OCI-LY3 (cell line): ENCODE results near the gene MAGED4.
"Not testable (repeated sequence)": the region's sequence is repeated elsewhere in the genome, so short reads cannot be mapped to it uniquely, and the experiment has no call there.

Experiments used
- H2AFZ ChIP-seq: fragments of 200-600, 300-600 bp; shearing (Covaris generic); 2 replicates; pipeline ENCODE4 v1.6.0; 2014; ENCODE audit warnings: antibody characterized with exemption, low read depth, low read length
- H3K27ac ChIP-seq: fragments of 200-600, 300-600 bp; sonication (generic); 2 replicates; pipeline ENCODE4 v1.5.1; 2014; ENCODE audit warnings: mild to moderate bottlenecking, low read length, moderate library complexity, mixed read lengths
- H3K27me3 ChIP-seq: fragments of 200-600, 300-600 bp; sonication (generic); 2 replicates; pipeline ENCODE4 v1.6.1; 2014; ENCODE audit warnings: low read depth, low read length, mixed read lengths
- H3K36me3 ChIP-seq: fragments of 200-600, 300-600 bp; sonication (generic); replicated peaks from 2 replicates; pipeline ENCODE3; 2014; ENCODE audit warnings: low read depth, low read length, mixed read lengths
- H3K4me1 ChIP-seq: fragments of 300-600, 200-600 bp; sonication (generic); 2 replicates; pipeline ENCODE4 v1.6.1; 2014; ENCODE audit warnings: low read length, mixed read lengths
- H3K4me2 ChIP-seq: fragments of 200-600, 300-600 bp; sonication (generic); 2 replicates; pipeline ENCODE4 v1.6.1; 2014; ENCODE audit warnings: low read length, mixed read lengths
- H3K4me3 ChIP-seq: fragments of 300-600, 200-600 bp; sonication (generic); 2 replicates; pipeline ENCODE4 v1.5.1; 2014; ENCODE audit warnings: antibody characterized with exemption, mild to moderate bottlenecking, low read length, moderate library complexity
- H3K79me2 ChIP-seq: fragments of 300-600, 200-600 bp; shearing (Covaris generic); 2 replicates; pipeline ENCODE4 v1.6.1; 2014; ENCODE audit warnings: mild to moderate bottlenecking, low read length, mixed read lengths
- H3K9ac ChIP-seq: fragments of 300-600, 200-600 bp; shearing (Covaris generic); 2 replicates; pipeline ENCODE4 v1.6.0; 2014; ENCODE audit warnings: mild to moderate bottlenecking, low read length, moderate library complexity
- H3K9me3 ChIP-seq: fragments of 200-600, 300-600 bp; shearing (Covaris generic); 2 replicates; pipeline ENCODE4 v1.6.1; 2014; ENCODE audit warnings: low read length, mixed read lengths; ENCODE audit not compliant: insufficient read depth
- H4K20me1 ChIP-seq: fragments of 200-600, 300-600 bp; sonication (generic); 2 replicates; pipeline ENCODE4 v1.6.1; 2016; ENCODE audit warnings: low read length, mixed read lengths; ENCODE audit not compliant: insufficient read depth
- EZH2phosphoT487 ChIP-seq: fragments of 200-600 bp; shearing (Covaris generic); IDR thresholded peaks from 2 replicates; pipeline ENCODE4 v1.6.1; 2018; ENCODE audit warnings: antibody characterized with exemption, mixed run types, low read depth
- TF ChIP-seq, protein P1 (sequence below): fragments of 200-600, 300-600 bp; sonication (generic); IDR thresholded peaks from 2 replicates; pipeline ENCODE4 v1.5.1; 2014; ENCODE audit warnings: antibody characterized with exemption, low read length, low read depth

The MAGED4 gene, protein sequence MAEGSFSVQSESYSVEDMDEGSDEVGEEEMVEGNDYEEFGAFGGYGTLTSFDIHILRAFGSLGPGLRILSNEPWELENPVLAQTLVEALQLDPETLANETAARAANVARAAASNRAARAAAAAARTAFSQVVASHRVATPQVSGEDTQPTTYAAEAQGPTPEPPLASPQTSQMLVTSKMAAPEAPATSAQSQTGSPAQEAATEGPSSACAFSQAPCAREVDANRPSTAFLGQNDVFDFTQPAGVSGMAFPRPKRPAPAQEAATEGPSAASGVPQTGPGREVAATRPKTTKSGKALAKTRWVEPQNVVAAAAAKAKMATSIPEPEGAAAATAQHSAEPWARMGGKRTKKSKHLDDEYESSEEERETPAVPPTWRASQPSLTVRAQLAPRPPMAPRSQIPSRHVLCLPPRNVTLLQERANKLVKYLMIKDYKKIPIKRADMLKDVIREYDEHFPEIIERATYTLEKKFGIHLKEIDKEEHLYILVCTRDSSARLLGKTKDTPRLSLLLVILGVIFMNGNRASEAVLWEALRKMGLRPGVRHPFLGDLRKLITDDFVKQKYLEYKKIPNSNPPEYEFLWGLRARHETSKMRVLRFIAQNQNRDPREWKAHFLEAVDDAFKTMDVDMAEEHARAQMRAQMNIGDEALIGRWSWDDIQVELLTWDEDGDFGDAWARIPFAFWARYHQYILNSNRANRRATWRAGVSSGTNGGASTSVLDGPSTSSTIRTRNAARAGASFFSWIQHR

DNA sequence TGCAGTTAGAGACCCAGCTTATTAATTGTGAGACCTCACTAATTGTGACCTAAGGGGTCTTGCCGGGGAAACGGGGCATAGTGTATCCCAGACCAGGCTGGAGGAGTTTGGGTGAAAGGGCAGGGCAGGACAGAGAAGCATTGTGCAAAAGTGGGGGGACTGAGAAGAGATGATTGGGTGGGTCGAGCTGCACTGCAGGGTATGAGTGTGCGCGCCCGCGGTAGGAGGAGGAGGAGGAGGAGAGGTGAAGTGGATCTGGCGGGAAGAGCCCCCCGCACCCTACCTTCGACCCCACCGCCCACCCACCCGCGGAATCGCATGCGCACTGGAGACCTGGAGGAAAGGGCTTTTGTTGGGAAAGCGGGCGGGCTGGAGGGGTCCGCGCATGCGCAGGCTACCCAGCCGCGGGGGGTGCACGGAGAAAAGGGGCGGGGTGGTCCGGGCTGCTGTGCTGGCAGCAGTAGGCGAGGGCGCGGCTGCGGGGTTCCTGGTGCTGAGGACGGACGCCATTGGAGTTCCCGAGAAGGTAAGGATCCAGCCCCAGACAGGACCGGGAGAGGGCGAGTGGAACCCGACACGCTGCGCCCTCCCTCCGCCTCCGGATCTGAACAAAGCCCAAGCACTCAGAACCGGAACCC lies at the start of gene MAGED4:
MAGED4 (plus strand) TSS at position 449 of the 638 bp plus-strand sequence. CDS start 1,035 bp downstream, outside the sequence.
- H3K27me3 ChIP-seq, H3K4me2 ChIP-seq, H3K4me1 ChIP-seq, H3K27ac ChIP-seq, H3K9ac ChIP-seq, H3K4me3 ChIP-seq, H4K20me1 ChIP-seq, H3K9me3 ChIP-seq, H2AFZ ChIP-seq, H3K79me2 ChIP-seq, H3K36me3 ChIP-seq: not testable (repeated sequence)

DNA sequence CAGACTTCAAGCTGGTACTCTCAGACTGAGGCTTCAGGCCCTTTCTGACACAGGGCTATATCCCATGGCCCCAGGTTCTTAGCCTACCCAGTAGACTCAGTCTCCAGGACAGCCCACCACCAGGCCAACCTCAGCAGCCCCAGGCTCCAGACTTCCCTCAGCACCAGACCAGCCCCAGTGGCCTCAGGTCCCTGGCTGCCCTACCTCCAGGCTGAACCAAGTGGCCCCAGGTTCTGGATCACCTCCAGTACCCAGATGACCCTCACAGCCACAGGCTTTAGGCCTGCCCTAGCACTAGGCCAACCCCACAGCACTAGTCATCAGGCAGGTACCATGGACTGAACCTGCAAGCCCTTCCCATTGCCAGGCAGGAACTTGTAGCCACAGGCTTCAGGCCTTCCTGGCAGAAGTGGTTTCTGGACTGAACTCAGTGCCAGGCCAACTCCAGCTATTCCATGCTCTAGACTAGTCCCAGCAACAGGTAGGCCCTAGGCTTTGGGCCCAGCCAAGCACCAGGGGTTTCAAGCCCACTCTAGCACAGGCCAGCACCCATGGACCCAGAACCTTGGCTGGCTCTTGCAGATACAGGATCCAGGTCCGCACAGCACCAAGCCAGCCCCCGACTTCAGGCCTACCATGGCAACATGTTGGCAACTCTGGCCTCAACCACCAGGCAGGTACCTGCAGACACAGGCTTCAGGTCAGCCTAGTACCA lies 45.7 kb upstream of the MAGED4 start:
- H3K79me2 ChIP-seq, result no peaks in the 10 kb centered on the region
- H3K9me3 ChIP-seq, result no peaks in the 10 kb centered on the region
- H3K27me3 ChIP-seq, result no peaks in the 10 kb centered on the region
- H3K36me3 ChIP-seq, result no peaks in the 10 kb centered on the region
- H3K4me2 ChIP-seq, result no peak overlapping the region
- no peak overlapping the region for H3K27ac ChIP-seq
- H3K4me1 ChIP-seq, result no peaks in the 10 kb centered on the region
- H2AFZ ChIP-seq, result no peak overlapping the region
- no peak overlapping the region for H3K9ac ChIP-seq
- TF ChIP-seq EZH2phosphoT487, result no peak
- TF ChIP-seq, protein P1, sequence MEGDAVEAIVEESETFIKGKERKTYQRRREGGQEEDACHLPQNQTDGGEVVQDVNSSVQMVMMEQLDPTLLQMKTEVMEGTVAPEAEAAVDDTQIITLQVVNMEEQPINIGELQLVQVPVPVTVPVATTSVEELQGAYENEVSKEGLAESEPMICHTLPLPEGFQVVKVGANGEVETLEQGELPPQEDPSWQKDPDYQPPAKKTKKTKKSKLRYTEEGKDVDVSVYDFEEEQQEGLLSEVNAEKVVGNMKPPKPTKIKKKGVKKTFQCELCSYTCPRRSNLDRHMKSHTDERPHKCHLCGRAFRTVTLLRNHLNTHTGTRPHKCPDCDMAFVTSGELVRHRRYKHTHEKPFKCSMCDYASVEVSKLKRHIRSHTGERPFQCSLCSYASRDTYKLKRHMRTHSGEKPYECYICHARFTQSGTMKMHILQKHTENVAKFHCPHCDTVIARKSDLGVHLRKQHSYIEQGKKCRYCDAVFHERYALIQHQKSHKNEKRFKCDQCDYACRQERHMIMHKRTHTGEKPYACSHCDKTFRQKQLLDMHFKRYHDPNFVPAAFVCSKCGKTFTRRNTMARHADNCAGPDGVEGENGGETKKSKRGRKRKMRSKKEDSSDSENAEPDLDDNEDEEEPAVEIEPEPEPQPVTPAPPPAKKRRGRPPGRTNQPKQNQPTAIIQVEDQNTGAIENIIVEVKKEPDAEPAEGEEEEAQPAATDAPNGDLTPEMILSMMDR, result no peak
- no peak overlapping the region for H3K4me3 ChIP-seq
- no peaks in the 10 kb centered on the region for H4K20me1 ChIP-seq

DNA sequence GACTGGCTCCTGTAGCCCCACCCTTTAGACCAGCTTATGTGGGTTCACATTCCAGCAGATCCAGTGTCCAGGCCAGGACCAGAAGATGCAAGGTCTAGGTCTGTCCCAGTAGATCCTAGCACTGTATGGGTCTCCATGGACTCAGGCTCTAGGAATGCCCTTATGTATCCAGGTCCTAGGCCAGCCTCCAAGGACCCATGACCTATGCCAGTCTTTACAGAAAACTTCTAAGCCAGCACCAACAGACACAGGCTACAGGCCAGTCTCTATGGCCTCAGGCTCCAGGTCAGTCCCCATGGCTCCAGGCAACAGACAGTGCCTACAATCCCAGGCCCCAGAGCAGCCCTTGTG lies 45.2 kb upstream of the MAGED4 start:
- H3K4me3 ChIP-seq, result no peak overlapping the region
- no peaks in the 10 kb centered on the region for H3K4me1 ChIP-seq
- TF ChIP-seq, protein P1, result no peak
- TF ChIP-seq EZH2phosphoT487, result no peak
- no peaks in the 10 kb centered on the region for H3K9me3 ChIP-seq
- no peaks in the 10 kb centered on the region for H4K20me1 ChIP-seq
- no peaks in the 10 kb centered on the region for H3K36me3 ChIP-seq
- no peak overlapping the region for H2AFZ ChIP-seq
- H3K27me3 ChIP-seq, result no peaks in the 10 kb centered on the region
- H3K4me2 ChIP-seq, result no peak overlapping the region
- no peaks in the 10 kb centered on the region for H3K79me2 ChIP-seq
- no peak overlapping the region for H3K9ac ChIP-seq
- H3K27ac ChIP-seq, result no peak overlapping the region

DNA sequence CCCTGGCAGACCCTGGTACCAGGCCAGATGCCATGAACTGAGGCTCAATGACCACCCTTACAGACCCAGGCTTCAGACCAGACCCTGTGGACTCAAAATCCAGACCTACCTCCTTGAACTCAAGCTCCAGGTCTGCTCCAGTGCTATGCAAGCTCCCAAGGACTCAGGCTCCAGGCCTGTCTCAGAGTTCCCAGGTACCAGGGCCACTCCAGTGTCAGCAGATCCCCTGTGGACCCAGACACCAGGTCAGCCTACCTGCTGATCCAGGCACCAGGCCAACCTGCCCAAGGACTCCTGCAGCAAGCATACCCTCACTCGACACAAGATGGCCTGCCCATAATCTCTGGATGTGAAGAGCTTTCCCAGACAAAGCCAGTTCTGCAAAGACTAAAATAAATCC lies 44.7 kb upstream of the MAGED4 start:
- Histone ChIP-seq H3K9ac (no peak overlapping the region), H3K79me2 (no peaks in the 10 kb centered on the region), H3K9me3 (no peaks in the 10 kb centered on the region), H3K4me1 (no peaks in the 10 kb centered on the region), H3K27ac (no peak overlapping the region), H4K20me1 (no peaks in the 10 kb centered on the region), H3K4me3 (no peak overlapping the region), H2AFZ (no peak overlapping the region), H3K36me3 (no peaks in the 10 kb centered on the region), H3K27me3 (no peaks in the 10 kb centered on the region), H3K4me2 (no peak overlapping the region)
- TF ChIP-seq, protein P1, result no peak

DNA sequence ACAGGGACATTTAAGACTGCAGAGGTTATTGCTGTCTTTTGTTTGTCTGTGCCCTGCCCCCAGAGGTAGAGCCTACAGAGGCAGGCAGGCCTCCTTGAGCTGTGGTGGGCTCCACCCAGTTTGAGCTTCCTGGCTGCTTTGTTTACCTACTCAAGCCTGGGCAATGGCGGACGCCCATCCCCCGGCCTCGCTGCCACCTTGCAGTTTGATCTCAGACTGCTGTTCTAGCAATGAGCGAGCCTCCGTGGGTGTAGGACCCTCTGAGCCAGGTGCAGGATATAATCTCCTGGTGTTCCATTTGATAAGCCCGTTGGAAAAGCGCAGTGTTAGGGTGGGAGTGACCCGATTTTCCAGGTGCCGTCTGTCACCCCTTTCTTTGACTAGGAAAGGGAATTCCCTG lies 34.0 kb upstream of the MAGED4 start:
- H3K79me2 ChIP-seq, H3K4me2 ChIP-seq, H3K9ac ChIP-seq, H3K9me3 ChIP-seq, H3K4me1 ChIP-seq, H3K36me3 ChIP-seq, H3K27me3 ChIP-seq, H3K4me3 ChIP-seq, H2AFZ ChIP-seq, H4K20me1 ChIP-seq, H3K27ac ChIP-seq: not testable (repeated sequence)

DNA sequence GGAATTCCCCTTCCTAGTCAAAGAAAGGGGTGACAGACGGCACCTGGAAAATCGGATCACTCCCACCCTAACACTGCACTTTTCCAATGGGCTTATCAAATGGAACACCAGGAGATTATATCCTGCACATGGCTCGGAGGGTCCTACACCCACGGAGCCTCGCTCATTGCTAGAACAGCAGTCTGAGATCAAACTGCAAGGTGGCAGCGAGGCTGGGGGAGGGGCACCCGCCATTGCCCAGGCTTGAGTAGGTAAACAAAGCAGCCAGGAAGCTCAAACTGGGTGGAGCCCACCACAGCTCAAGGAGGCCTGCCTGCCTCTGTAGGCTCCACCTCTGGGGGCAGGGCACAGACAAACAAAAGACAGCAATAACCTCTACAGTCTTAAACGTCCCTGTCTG lies 24.5 kb upstream of the MAGED4 start:
- H3K4me1 ChIP-seq, H4K20me1 ChIP-seq, H3K27ac ChIP-seq, H2AFZ ChIP-seq, H3K36me3 ChIP-seq, H3K9ac ChIP-seq, H3K79me2 ChIP-seq, H3K9me3 ChIP-seq, H3K4me3 ChIP-seq, H3K4me2 ChIP-seq, H3K27me3 ChIP-seq: not testable (repeated sequence)
